NCI-H345 (cell line): ENCODE results near the gene TF.

Experiments
- DNase-seq: peaks from one replicate; lab custom pipeline; 2025; lab: John Stamatoyannopoulos, UW

The TF gene

GRCh38 chr3:133815386-133815785, 69.2 kb downstream of the TF start:
- no peak for DNase-seq

- no peak for DNase-seq
Observed at GRCh38 chr3:133820129-133820528, 73.9 kb downstream of the TF start.

GRCh38 chr3:133820889-133821675, 74.9 kb downstream of the TF start:
- DNase-seq: no peak

GRCh38 chr3:133821767-133822638, 75.8 kb downstream of the TF start:
- DNase-seq: no peak

GRCh38 chr3:133824961-133825485, 78.8 kb downstream of the TF start:
- no peak for DNase-seq

- DNase-seq: no peak
Observed at GRCh38 chr3:133825969-133826727, 80.0 kb downstream of the TF start.

- DNase-seq: no peak
Observed at GRCh38 chr3:133827136-133827535, 80.9 kb downstream of the TF start.

- DNase-seq: no peak
Observed at GRCh38 chr3:133827684-133828083, 81.5 kb downstream of the TF start.

- no peak for DNase-seq
Observed at GRCh38 chr3:133828576-133829309, 82.5 kb downstream of the TF start.

GRCh38 chr3:133829310-133829707, 83.1 kb downstream of the TF start:
- DNase-seq: no peak

GRCh38 chr3:133830071-133830470, 83.9 kb downstream of the TF start:
- no peak for DNase-seq

- DNase-seq: no peak
Observed at GRCh38 chr3:133831966-133832801, 86.0 kb downstream of the TF start.

GRCh38 chr3:133832802-133833144, 86.6 kb downstream of the TF start:
- no peak for DNase-seq

- no peak for DNase-seq
Observed at GRCh38 chr3:133833267-133833666, 87.1 kb downstream of the TF start.

- DNase-seq: no peak
Observed at GRCh38 chr3:133833880-133834620, 87.9 kb downstream of the TF start.

GRCh38 chr3:133834621-133835417, 88.6 kb downstream of the TF start:
- DNase-seq: no peak

- no peak for DNase-seq
Observed at GRCh38 chr3:133835418-133835743, 89.2 kb downstream of the TF start.

- no peak for DNase-seq
Observed at GRCh38 chr3:133835961-133836360, 89.8 kb downstream of the TF start.

- no peak for DNase-seq
Observed at GRCh38 chr3:133836497-133837158, 90.4 kb downstream of the TF start.
